Subcutaneous preadipocyte (primary cell): ENCODE results near the gene HOXC13. TPM values are rescaled to one million over a fixed set of nuclear protein-coding genes. Genes with fewer than 3 reads are reported as not detected.
A peak's percentile ranks its signal among the peaks of the same experiment; 100 is the strongest.

Experiments
- small RNA-seq: library from RNA; depleted of rRNA; stranded (forward); fragments of <200 nt; gene quantifications from one replicate; pipeline ENCODE3, GENCODE V24; 2012
- total RNA-seq: library from RNA; depleted of rRNA; stranded (reverse); fragments of >200 nt; gene quantifications from 2 replicates; pipeline ENCODE4 v1.2.3, GENCODE V29; 2012

Gene HOXC13, protein sequence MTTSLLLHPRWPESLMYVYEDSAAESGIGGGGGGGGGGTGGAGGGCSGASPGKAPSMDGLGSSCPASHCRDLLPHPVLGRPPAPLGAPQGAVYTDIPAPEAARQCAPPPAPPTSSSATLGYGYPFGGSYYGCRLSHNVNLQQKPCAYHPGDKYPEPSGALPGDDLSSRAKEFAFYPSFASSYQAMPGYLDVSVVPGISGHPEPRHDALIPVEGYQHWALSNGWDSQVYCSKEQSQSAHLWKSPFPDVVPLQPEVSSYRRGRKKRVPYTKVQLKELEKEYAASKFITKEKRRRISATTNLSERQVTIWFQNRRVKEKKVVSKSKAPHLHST
- total RNA-seq = not detected in 2 replicates

DNA sequence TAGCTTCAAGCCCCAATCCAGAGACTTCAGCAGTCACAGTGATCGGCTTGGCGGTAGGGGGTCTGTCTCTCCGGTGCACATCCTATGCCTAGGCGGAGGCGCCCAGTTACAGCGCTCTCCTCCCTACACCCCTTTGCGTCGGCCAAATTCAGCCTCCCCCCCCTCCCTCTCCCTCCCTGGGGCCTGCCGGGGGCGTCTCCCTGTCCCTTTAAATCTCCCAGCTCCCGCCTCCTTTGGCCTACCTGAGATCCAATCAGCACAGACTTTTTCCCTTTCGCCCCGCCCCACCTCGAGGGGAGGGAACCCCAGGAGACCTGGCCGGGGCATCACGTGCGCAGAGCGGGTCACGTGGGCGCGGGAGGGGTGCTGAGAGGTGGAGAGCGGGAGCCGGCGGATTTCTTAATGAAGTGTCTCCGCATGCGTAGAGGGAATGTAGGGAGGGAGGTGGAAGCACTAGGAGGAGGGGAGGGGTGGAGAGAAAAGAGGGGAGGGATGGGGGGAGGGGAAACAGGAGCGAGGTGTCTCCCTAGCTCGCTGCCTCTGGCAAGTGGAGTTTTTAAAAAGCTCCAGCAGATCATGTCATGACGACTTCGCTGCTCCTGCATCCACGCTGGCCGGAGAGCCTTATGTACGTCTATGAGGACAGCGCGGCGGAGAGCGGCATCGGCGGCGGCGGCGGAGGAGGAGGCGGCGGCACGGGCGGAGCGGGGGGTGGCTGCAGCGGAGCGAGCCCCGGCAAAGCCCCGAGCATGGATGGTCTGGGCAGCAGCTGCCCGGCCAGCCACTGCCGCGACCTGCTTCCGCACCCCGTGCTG, at the start of gene HOXC13:
Gene HOXC13, plus strand, starts transcription at position 506 of the 815 bp plus-strand sequence. Its CDS starts 76 bp downstream, at position 582.

DNA sequence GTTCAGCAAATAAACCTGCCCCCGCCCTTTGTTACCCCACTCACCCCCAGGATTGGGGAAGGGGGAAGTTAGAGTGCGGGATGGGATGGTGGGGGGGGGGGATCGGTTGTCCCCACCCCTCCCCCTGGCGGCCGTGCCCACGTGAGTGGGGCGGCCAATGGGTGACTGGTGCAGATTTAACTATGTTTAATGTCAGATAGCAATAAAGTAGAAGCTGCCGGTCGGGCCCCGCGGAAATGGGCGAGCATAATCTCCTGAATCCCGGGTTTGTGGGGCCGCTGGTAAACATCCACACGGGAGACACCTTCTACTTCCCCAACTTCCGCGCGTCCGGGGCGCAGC, 16.0 kb downstream of the HOXC13 start, which contains the start of gene HOXC12:
Gene HOXC12, plus strand, starts transcription at position 210 of the 342 bp plus-strand sequence. Its CDS starts 27 bp downstream, at position 237.

DNA sequence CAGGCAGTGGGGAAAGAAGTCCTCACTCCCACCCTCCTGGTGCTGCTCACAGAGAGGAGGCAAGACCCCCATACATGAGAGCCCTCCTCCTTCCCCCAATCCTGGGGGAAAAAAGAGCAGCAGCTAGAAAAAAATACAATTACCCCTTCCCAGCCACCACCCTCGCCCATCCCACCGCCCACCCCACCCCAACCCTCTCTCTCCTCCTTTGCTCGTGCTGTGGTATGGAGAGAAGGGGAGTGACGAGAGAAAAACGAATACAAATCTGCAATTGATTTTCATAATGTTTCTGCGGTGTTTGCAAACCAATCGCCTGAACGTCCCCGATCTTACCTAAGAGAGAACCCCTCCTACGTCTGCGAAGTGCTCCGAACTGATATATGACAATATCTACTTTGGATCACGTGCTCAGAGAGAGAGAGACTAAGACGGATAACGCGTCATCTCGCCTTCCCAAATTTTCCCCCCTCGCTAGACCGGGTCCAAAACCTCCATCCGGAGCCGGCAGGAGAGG, 34.1 kb downstream of the HOXC13 start, which contains the start of gene HOXC11:
Gene HOXC11, plus strand, starts transcription at position 405 of the 514 bp plus-strand sequence. CDS start 116 bp downstream, outside the sequence.

DNA sequence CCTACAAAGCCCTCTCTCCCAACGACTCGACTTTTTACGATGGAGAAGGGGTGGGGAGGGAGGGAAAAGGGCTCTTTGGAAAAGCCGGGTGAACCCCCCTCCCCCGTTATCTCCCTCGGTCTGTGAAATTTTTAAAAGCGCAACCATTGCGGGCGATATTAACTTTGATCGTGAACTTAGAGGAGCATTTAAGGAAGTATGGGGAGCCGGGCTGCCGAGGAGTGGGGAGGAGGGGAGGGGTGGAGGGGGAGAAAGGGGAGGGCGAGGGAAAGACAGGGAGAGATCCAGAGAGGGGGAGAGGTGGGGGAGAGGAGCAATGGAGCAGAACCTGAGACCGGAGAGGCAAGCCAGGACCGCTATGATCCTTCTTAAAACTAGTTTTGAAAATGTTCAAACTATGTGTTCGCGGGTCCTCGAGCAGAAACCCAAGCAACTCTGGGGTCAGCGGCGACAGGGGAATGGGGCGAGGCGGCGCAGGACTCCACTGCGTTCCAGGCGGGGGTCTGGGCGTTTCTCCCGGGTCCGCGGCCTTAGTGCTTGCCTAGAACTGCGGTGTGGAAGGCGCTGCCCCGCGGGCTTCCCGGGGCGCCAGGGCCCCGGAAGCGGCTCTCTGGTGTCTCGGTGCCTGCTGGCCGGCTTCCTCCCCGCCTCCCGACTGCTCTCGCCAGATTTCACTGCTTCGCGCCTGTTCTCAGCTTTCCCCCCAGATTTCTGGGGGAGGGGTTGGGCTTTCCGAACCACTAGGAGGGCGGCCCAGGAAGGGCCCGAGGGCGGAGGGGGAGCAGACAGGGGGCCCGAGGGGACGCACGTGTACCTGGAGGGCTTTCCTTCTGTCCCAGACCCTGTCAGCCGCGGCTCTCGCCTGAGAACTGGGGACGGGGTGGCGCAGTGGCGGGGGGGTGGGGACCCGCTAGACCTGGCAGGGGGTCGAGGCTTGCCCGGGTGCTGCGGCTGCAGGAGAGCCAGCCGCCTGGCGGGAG, 35.7 kb downstream of the HOXC13 start, which contains the start of gene HOTAIR:
Gene HOTAIR, minus strand, starts transcription at position 871 of the 980 bp plus-strand sequence.

DNA sequence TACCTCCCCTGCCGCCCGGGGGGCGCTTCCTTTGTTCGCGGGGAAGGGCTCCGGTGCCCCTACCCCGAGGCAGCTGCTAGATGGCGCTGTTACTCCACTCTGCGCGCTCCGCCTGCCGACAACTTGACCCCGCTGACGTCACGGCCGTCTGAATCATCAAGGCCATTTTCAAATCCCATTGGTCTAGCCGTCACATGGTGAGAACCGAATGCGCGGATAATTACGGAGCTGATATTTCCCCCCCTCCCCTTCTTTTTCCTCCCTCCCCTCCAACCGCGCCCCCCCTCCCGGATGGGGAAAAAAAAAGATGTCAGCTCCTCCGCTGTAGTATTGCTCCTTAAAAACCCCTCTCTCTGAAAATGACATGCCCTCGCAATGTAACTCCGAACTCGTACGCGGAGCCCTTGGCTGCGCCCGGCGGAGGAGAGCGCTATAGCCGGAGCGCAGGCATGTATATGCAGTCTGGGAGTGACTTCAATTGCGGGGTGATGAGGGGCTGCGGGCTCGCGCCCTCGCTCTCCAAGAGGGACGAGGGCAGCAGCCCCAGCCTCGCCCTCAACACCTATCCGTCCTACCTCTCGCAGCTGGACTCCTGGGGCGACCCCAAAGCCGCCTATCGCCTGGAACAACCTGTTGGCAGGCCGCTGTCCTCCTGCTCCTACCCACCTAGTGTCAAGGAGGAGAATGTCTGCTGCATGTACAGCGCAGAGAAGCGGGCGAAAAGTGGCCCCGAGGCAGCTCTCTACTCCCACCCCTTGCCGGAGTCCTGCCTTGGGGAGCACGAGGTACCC, 46.5 kb downstream of the HOXC13 start, which contains the start of gene HOXC10:
Gene HOXC10, plus strand, starts transcription at position 246 of the 791 bp plus-strand sequence. Its CDS starts 114 bp downstream, at position 360.

Small RNAs within 50 kb of the gene (small RNA-seq; reads per million reads assigned to genes)
- gene AC012531.3 (not detected), gene AC012531.4 (not detected), gene MIR196A2 (3.8 reads per million, percentile 90 among the genes with 10 or more reads in this experiment), gene RF01905 (not detected), gene RF01906 (not detected)

Other genes with a start within 250 kb of the HOXC13 start
- gene CALCOCO1, start 211.4 kb upstream of the HOXC13 start, total RNA-seq = 50.2 and 73.1 TPM in 2 replicates
- gene CISTR, start 186.9 kb upstream of the HOXC13 start, total RNA-seq = not detected in 2 replicates
- not detected in 2 replicates for gene HOXC12, start 16.1 kb downstream of the HOXC13 start, total RNA-seq
- 0.37 TPM in 1 of 2 replicates, not detected in the other for gene HOXC11, start 34.3 kb downstream of the HOXC13 start, total RNA-seq
- gene HOTAIR, start 36.1 kb downstream of the HOXC13 start, total RNA-seq = not detected in 2 replicates
- gene HOXC10, start 46.3 kb downstream of the HOXC13 start, total RNA-seq = 6.6 TPM in 1 of 2 replicates, not detected in the other
- gene HOXC9, start 61.3 kb downstream of the HOXC13 start, total RNA-seq = 2.9 and 8.8 TPM in 2 replicates
- gene HOXC8, start 70.2 kb downstream of the HOXC13 start, total RNA-seq = 3.5 and 6.2 TPM in 2 replicates
- 2.9 and 3.7 TPM in 2 replicates for gene HOXC6, start 89.6 kb downstream of the HOXC13 start, total RNA-seq
- 2.2 and 2.3 TPM in 2 replicates for gene HOXC5, start 94.2 kb downstream of the HOXC13 start, total RNA-seq
- gene HOXC4, start 115.0 kb downstream of the HOXC13 start, total RNA-seq = 1.6 and 2.2 TPM in 2 replicates